Measurements from ENCODE around the gene VASP. TPM values are rescaled to one million over a fixed set of nuclear protein-coding genes. Genes with fewer than 3 reads are reported as not detected.

VASP gene
- total and polyA plus RNA-seq, 7 donors, result 13.5 to 76.3 (median 22.7) TPM

- WGBS, 3 donors, result 70 to 79% (median 76%) methylated on average over 4 of the region's 4 CpGs
These were observed 44.0 kb upstream of the VASP start for GRCh38 chr19:45463241-45463640.

GRCh38 chr19:45464274-45464673 is 43.0 kb upstream of the VASP start:
- peaks cover 3% of the 10 kb centered on the region for H3K4me1 ChIP-seq
- DNase-seq (no peak), ATAC-seq (no peak)
- no peaks in the 10 kb centered on the region for H3K36me3 ChIP-seq (ENCODE audit: insufficient read depth in 1 of 2, low read depth in 1 of 2)
- H3K27me3 ChIP-seq (ENCODE audit: insufficient read depth in 3 of 3, low read length in 2 of 3), result no peaks in the 10 kb centered on the region
- TF ChIP-seq CTCF (IDR thresholded peaks at IDR 0.05), result no peak
- H3K27ac ChIP-seq, result no peak overlapping the region
- WGBS, 3 donors, result 87 to 98% (median 92%) methylated on average over 2 of the region's 2 CpGs
- intact Hi-C loops (cut with DNase I), result no loop called here
- no peak overlapping the region for H3K4me3 ChIP-seq
- no peaks in the 10 kb centered on the region for H3K9me3 ChIP-seq

More at GRCh38 chr19:45463241-45463640, 44.0 kb upstream of the VASP start:
- no peak for TF ChIP-seq CTCF (IDR thresholded peaks at IDR 0.05)
- Histone ChIP-seq H3K4me1 (peaks cover 3% of the 10 kb centered on the region), H3K27me3 (ENCODE audit: insufficient read depth in 3 of 3, low read length in 2 of 3) (no peaks in the 10 kb centered on the region), H3K36me3 (ENCODE audit: insufficient read depth in 1 of 2, low read depth in 1 of 2) (no peaks in the 10 kb centered on the region), H3K4me3 (no peak overlapping the region), H3K27ac (no peak overlapping the region), H3K9me3 (no peaks in the 10 kb centered on the region)
- intact Hi-C loops (cut with DNase I), result no loop called here
- ATAC-seq (no peak), DNase-seq (no peak)

GRCh38 chr19:45464852-45465441 is 42.3 kb upstream of the VASP start:
- WGBS, 3 donors, result 63 to 72% (median 66%) methylated on average over 7 to 8 of the region's 8 CpGs
- Histone ChIP-seq H3K9me3 (no peaks in the 10 kb centered on the region), H3K4me3 (no peak overlapping the region), H3K4me1 (peaks cover 6% of the 10 kb centered on the region), H3K36me3 (ENCODE audit: insufficient read depth in 1 of 2, low read depth in 1 of 2) (no peaks in the 10 kb centered on the region), H3K27ac (no peak overlapping the region), H3K27me3 (ENCODE audit: insufficient read depth in 3 of 3, low read length in 2 of 3) (no peaks in the 10 kb centered on the region)
- no peak for TF ChIP-seq CTCF (IDR thresholded peaks at IDR 0.05)
- DNase-seq, result no peak
- intact Hi-C loops (cut with DNase I), result no loop called here
- ATAC-seq, result no peak

GRCh38 chr19:45467115-45467455 is 40.2 kb upstream of the VASP start:
- peak overlapping the region; percentile 86 for H3K4me3 ChIP-seq
- H3K36me3 ChIP-seq (ENCODE audit: insufficient read depth in 1 of 2, low read depth in 1 of 2), result no peaks in the 10 kb centered on the region
- H3K27me3 ChIP-seq (ENCODE audit: insufficient read depth in 3 of 3, low read length in 2 of 3), result no peaks in the 10 kb centered on the region
- no peak for TF ChIP-seq CTCF (IDR thresholded peaks at IDR 0.05)
- ATAC-seq (no peak), DNase-seq (no peak)
- H3K27ac ChIP-seq, result peak overlapping the region; percentile 88
- no peaks in the 10 kb centered on the region for H3K9me3 ChIP-seq
- intact Hi-C loops (cut with DNase I), result no loop called here
- peaks cover 13% of the 10 kb centered on the region for H3K4me1 ChIP-seq
- WGBS, 3 donors, result 0 to 2% (median 2%) methylated on average over 11 of the region's 11 CpGs

All from psoas muscle (tissue), 8 donors.